ENCODE results near the gene FCSK. TPM values are rescaled to one million over a fixed set of nuclear protein-coding genes. Genes with fewer than 3 reads are reported as not detected.

The FCSK gene
- total and polyA plus RNA-seq, 4 donors, result 12.0 to 24.1 (median 14.2) TPM

GRCh38 chr16:70440009-70440692 is 14.2 kb upstream of the FCSK start:
- WGBS, 2 donors, result 77 to 87% methylated on average over 11 of the region's 11 CpGs
- ATAC-seq (ENCODE audit: insufficient read depth, low FRiP score), result no peak
- no peak overlapping the region for H3K27ac ChIP-seq (ENCODE audit: low read depth in 1 of 2, low read length in 1 of 2)
- H3K9ac ChIP-seq (ENCODE audit: insufficient read depth in 1 of 2, low read length in 2 of 2), result no peak overlapping the region
- TF ChIP-seq CTCF (IDR thresholded peaks at IDR 0.05; ENCODE audit: control extremely low read depth, extremely low read depth), result no peak
- no peaks in the 10 kb centered on the region for H3K9me3 ChIP-seq (ENCODE audit: control insufficient read depth in 4 of 4, insufficient read depth in 3 of 4, low read length in 3 of 4)
- H3K4me1 ChIP-seq (ENCODE audit: control insufficient read depth in 5 of 5, insufficient read depth in 5 of 5, low read length in 5 of 5), result peaks cover 3 to 26% (median 8%) of the 10 kb centered on the region in 5 donors
- H3K36me3 ChIP-seq (ENCODE audit: control insufficient read depth in 4 of 4, insufficient read depth in 4 of 4, low read length in 4 of 4), result peaks cover 0 to 3% (median under 1%) of the 10 kb centered on the region in 4 donors
- H3K27me3 ChIP-seq (ENCODE audit: control insufficient read depth in 3 of 3, insufficient read depth in 3 of 3, low read length in 2 of 3), result no peaks in the 10 kb centered on the region
- peak in 1 of 3 donors; percentile 32 for DNase-seq
- H3K4me3 ChIP-seq, result no peak overlapping the region

GRCh38 chr16:70441406-70441990 is 12.9 kb upstream of the FCSK start:
- TF ChIP-seq CTCF (IDR thresholded peaks at IDR 0.05; ENCODE audit: control extremely low read depth, extremely low read depth), result no peak
- 92 to 95% methylated on average over 8 of the region's 8 CpGs for WGBS, 2 donors
- H3K27ac ChIP-seq (ENCODE audit: low read depth in 1 of 2, low read length in 1 of 2), result no peak overlapping the region
- no peaks in the 10 kb centered on the region for H3K27me3 ChIP-seq (ENCODE audit: control insufficient read depth in 3 of 3, insufficient read depth in 3 of 3, low read length in 2 of 3)
- no peak overlapping the region for H3K4me3 ChIP-seq
- DNase-seq, result no peak
- peaks cover 0 to 3% (median 0%) of the 10 kb centered on the region in 4 donors for H3K36me3 ChIP-seq (ENCODE audit: control insufficient read depth in 4 of 4, insufficient read depth in 4 of 4, low read length in 4 of 4)
- ATAC-seq (ENCODE audit: insufficient read depth, low FRiP score), result no peak
- H3K9ac ChIP-seq (ENCODE audit: insufficient read depth in 1 of 2, low read length in 2 of 2), result no peak overlapping the region
- H3K4me1 ChIP-seq (ENCODE audit: control insufficient read depth in 5 of 5, insufficient read depth in 5 of 5, low read length in 5 of 5), result peaks cover 3 to 22% (median 8%) of the 10 kb centered on the region in 5 donors
- no peaks in the 10 kb centered on the region for H3K9me3 ChIP-seq (ENCODE audit: control insufficient read depth in 4 of 4, insufficient read depth in 3 of 4, low read length in 3 of 4)

- no peak for TF ChIP-seq CTCF (IDR thresholded peaks at IDR 0.05; ENCODE audit: control extremely low read depth, extremely low read depth)
- WGBS, 2 donors, result 93 to 96% methylated on average over 7 of the region's 7 CpGs
- no peak for ATAC-seq (ENCODE audit: insufficient read depth, low FRiP score)
- Histone ChIP-seq H3K27ac (ENCODE audit: low read depth in 1 of 2, low read length in 1 of 2) (no peak overlapping the region), H3K4me3 (no peak overlapping the region), H3K9ac (ENCODE audit: insufficient read depth in 1 of 2, low read length in 2 of 2) (no peak overlapping the region), H3K27me3 (ENCODE audit: control insufficient read depth in 3 of 3, insufficient read depth in 3 of 3, low read length in 2 of 3) (no peaks in the 10 kb centered on the region), H3K4me1 (ENCODE audit: control insufficient read depth in 5 of 5, insufficient read depth in 5 of 5, low read length in 5 of 5) (peaks cover 0 to 14% (median 0%) of the 10 kb centered on the region in 5 donors), H3K9me3 (ENCODE audit: control insufficient read depth in 4 of 4, insufficient read depth in 3 of 4, low read length in 3 of 4) (no peaks in the 10 kb centered on the region), H3K36me3 (ENCODE audit: control insufficient read depth in 4 of 4, insufficient read depth in 4 of 4, low read length in 4 of 4) (peaks cover 0 to 3% (median 0%) of the 10 kb centered on the region in 4 donors)
- DNase-seq, result no peak
Measured at GRCh38 chr16:70442344-70442743, 12.1 kb upstream of the FCSK start.
